GM18526 (cell line): ENCODE measurements around the gene DNASE1.

Experiments used
- POLR2A ChIP-seq: IDR thresholded peaks from 3 replicates; pipeline ENCODE4 v1.6.1; 2011; ENCODE audit not compliant: insufficient read length; ENCODE audit errors: extremely low read depth

DNASE1 gene

GRCh38 chr16:3696425-3697218 is 42.1 kb downstream of the DNASE1 start:
- no peak for TF ChIP-seq POLR2A

- TF ChIP-seq POLR2A: no peak
Observed at GRCh38 chr16:3698941-3699340, 44.5 kb downstream of the DNASE1 start.

- no peak for TF ChIP-seq POLR2A
Observed at GRCh38 chr16:3701531-3701930, 47.0 kb downstream of the DNASE1 start.

- no peak for TF ChIP-seq POLR2A
Observed at GRCh38 chr16:3702082-3702481, 47.6 kb downstream of the DNASE1 start.

- TF ChIP-seq POLR2A: no peak
Observed at GRCh38 chr16:3706253-3707012, 51.9 kb downstream of the DNASE1 start.
